Sigmoid colon (tissue), 7 donors: Measurements from ENCODE around the gene MRPL21. TPM values are rescaled to one million over a fixed set of nuclear protein-coding genes. Genes with fewer than 3 reads are reported as not detected.

ENCODE experiments used
- DNase-seq: peaks from one replicate; pipeline ENCODE4 v3.0.0-alpha.2; 2019
- H3K27ac ChIP-seq, 4 donors: fragments of 200-600 bp; sonication (generic); one replicate each; pipeline ENCODE4 v1.5.1; 2016 to 2019; ENCODE audit warnings: mild to moderate bottlenecking in 1 of 4
- H3K27me3 ChIP-seq, 3 donors: fragments of 200-600 bp; sonication (generic); one replicate each; pipeline ENCODE4 v1.5.1; 2019; ENCODE audit warnings: mild to moderate bottlenecking in 1 of 3
- H3K36me3 ChIP-seq, 4 donors: fragments of 200-600 bp; sonication (generic); one replicate each; pipeline ENCODE4 v1.5.1; 2016 to 2019
- H3K4me1 ChIP-seq, 4 donors: fragments of 200-600 bp; sonication (generic); one replicate each; pipeline ENCODE4 v1.5.1; 2017 to 2019
- H3K4me3 ChIP-seq, 4 donors: fragments of 200-600 bp; sonication (generic); one replicate each; pipeline ENCODE4 v1.5.1; 2017 to 2019; ENCODE audit warnings: mild to moderate bottlenecking in 2 of 4, moderate library complexity in 1 of 4
- H3K9me3 ChIP-seq, 4 donors: fragments of 200-600 bp in 3 of 4; sonication (generic) in 3 of 4; one replicate each; pipeline versions ENCODE4 v1.5.1 to v1.6.1; 2013 to 2019
- EP300 ChIP-seq, 4 donors: sonication (generic); formaldehyde crosslinking; IDR thresholded peaks; one replicate each; pipeline ENCODE4 v1.6.1; 2017; ENCODE audit warnings: antibody characterized with exemption in 4 of 4
- POLR2A ChIP-seq, 2 donors: fragments of 450-650 bp; IDR thresholded peaks; one replicate each; pipeline ENCODE4 v1.6.1; 2016; ENCODE audit warnings: antibody characterized with exemption in 2 of 2, mild to moderate bottlenecking in 2 of 2, moderate library complexity in 2 of 2
- POLR2AphosphoS5 ChIP-seq, 4 donors: sonication (generic); formaldehyde crosslinking; IDR thresholded peaks; one replicate each; pipeline ENCODE4 v1.6.1; 2017; ENCODE audit warnings: antibody characterized with exemption in 4 of 4
- WGBS, 2 donors: extraction: QIAGEN DNeasy Blood & Tissue Kit; methylation state at CpG; one replicate each; pipeline ENCODE4 v1.1.7; 2013; 5-methylcytosine and 5-hydroxymethylcytosine counted together
- intact Hi-C: fragments of 100-400 bp; cut with DNase I; formaldehyde crosslinking; loops from one replicate; pipeline ENCODE4 v1.15.1; 2023
- polyA plus RNA-seq, 3 donors: library from polyadenylated mRNA; stranded (reverse); fragments of 200-250 nt; gene quantifications; one replicate each; pipeline ENCODE4 v1.2.3, GENCODE V29; 2013
- total RNA-seq, 4 donors: library from RNA; depleted of rRNA; stranded (reverse); fragments of >200 nt; gene quantifications; one replicate each; pipeline ENCODE4 v1.1.0, GENCODE V29; 2016
- TF ChIP-seq, protein P1 (sequence below), 4 experiments: fragments of 450-650 bp in 3 of 4; fragments of 200-600 bp in 1 of 4; IDR thresholded peaks; one replicate each; pipeline ENCODE4 v1.5.1; 2016 to 2019; ENCODE audit warnings: antibody characterized with exemption in 4 of 4, mild to moderate bottlenecking in 3 of 4, moderate library complexity in 2 of 4
- donor health status: healthy with polysubstance abuse.
- donor health status: Bipolar disorder and iron deficiency.
- donor health status: healthy.

The MRPL21 gene
- total and polyA plus RNA-seq, 7 donors, result 53.7 to 134 (median 99.1) TPM

GRCh38 chr11:68916439-68916838 is 12.8 kb upstream of the MRPL21 start:
- H3K9me3 ChIP-seq, result no peaks in the 10 kb centered on the region
- no peak overlapping the region for H3K27ac ChIP-seq
- peaks cover 20 to 100% (median 61%) of the 10 kb centered on the region in 4 donors for H3K36me3 ChIP-seq
- intact Hi-C loops, result no loop called here
- DNase-seq, result peak; percentile 53
- H3K4me1 ChIP-seq, result peaks cover 0 to 14% (median 4%) of the 10 kb centered on the region in 4 donors
- 92 to 95% methylated on average over 13 of the region's 13 CpGs for WGBS, 2 donors
- TF ChIP-seq POLR2AphosphoS5 (IDR thresholded peaks at IDR 0.05), result no peak
- TF ChIP-seq, protein P1, sequence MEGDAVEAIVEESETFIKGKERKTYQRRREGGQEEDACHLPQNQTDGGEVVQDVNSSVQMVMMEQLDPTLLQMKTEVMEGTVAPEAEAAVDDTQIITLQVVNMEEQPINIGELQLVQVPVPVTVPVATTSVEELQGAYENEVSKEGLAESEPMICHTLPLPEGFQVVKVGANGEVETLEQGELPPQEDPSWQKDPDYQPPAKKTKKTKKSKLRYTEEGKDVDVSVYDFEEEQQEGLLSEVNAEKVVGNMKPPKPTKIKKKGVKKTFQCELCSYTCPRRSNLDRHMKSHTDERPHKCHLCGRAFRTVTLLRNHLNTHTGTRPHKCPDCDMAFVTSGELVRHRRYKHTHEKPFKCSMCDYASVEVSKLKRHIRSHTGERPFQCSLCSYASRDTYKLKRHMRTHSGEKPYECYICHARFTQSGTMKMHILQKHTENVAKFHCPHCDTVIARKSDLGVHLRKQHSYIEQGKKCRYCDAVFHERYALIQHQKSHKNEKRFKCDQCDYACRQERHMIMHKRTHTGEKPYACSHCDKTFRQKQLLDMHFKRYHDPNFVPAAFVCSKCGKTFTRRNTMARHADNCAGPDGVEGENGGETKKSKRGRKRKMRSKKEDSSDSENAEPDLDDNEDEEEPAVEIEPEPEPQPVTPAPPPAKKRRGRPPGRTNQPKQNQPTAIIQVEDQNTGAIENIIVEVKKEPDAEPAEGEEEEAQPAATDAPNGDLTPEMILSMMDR (IDR thresholded peaks at IDR 0.05), result no peak
- no peak for TF ChIP-seq POLR2A (IDR thresholded peaks at IDR 0.05)
- no peak for TF ChIP-seq EP300 (IDR thresholded peaks at IDR 0.05)
- H3K4me3 ChIP-seq, result no peak overlapping the region
- H3K27me3 ChIP-seq, result no peaks in the 10 kb centered on the region

DNA sequence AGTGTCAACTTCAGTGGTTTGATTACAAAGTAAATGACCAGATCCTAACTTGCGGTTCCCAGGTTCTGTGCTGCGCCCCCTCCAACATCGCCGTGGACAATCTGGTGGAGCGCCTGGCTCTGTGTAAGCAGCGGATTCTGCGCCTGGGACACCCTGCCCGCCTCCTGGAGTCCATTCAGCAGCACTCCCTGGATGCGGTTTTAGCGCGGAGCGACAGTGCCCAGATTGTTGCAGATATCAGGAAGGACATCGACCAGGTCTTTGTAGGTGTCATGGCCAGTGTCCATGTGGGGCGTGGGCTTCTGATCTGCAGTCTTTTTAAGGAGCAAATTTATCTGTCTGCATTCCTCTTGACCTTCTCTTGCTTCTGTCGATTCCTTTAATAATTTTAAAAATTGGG is 11.1 kb upstream of the MRPL21 start:
- Histone ChIP-seq H3K4me3 (no peak overlapping the region), H3K36me3 (peaks cover 18 to 100% (median 71%) of the 10 kb centered on the region in 4 donors), H3K9me3 (no peaks in the 10 kb centered on the region), H3K27ac (no peak overlapping the region), H3K4me1 (peaks cover 0 to 1% (median 0%) of the 10 kb centered on the region in 4 donors), H3K27me3 (no peaks in the 10 kb centered on the region)
- intact Hi-C loops, result no loop called here
- TF ChIP-seq POLR2A (IDR thresholded peaks at IDR 0.05) (no peak), POLR2AphosphoS5 (IDR thresholded peaks at IDR 0.05) (no peak), EP300 (IDR thresholded peaks at IDR 0.05) (no peak)
- TF ChIP-seq, protein P1 (IDR thresholded peaks at IDR 0.05), result no peak
- WGBS, 2 donors, result 98% methylated on average over 15 of the region's 15 CpGs
- peak; percentile 44 for DNase-seq

DNA sequence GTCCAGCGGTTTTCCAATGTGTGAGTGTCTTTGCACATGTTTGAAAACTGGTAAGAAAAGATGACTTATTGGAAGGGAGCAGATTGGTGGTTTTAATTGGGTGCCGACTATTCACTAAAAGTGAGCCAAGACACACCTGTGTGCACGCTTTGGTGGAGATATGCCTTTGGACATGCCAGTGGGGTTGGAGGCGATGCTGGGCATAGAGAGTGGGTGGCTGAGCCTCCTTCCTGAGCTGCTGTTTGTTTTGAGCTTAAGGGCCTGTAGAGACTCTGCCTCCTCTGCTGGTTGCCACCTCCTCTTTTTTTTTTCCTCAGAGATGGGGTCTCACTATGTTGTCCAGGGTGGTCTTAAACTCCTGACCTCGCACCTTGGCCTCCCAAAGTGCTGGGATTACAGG is 9.6 kb upstream of the MRPL21 start:
- DNase-seq, result no peak
- TF ChIP-seq EP300 (IDR thresholded peaks at IDR 0.05) (no peak), POLR2A (IDR thresholded peaks at IDR 0.05) (no peak), POLR2AphosphoS5 (IDR thresholded peaks at IDR 0.05) (no peak)
- TF ChIP-seq, protein P1 (IDR thresholded peaks at IDR 0.05), result no peak
- H3K36me3 ChIP-seq, result peaks cover 25 to 100% (median 73%) of the 10 kb centered on the region in 4 donors

GRCh38 chr11:68912254-68912653 is 8.6 kb upstream of the MRPL21 start:
- Histone ChIP-seq H3K4me3 (no peak overlapping the region), H3K27ac (no peak overlapping the region), H3K36me3 (peaks cover 17 to 100% (median 75%) of the 10 kb centered on the region in 4 donors), H3K27me3 (no peaks in the 10 kb centered on the region), H3K9me3 (no peaks in the 10 kb centered on the region), H3K4me1 (no peaks in the 10 kb centered on the region)
- TF ChIP-seq EP300 (IDR thresholded peaks at IDR 0.05) (no peak), POLR2A (IDR thresholded peaks at IDR 0.05) (no peak), POLR2AphosphoS5 (IDR thresholded peaks at IDR 0.05) (no peak)
- TF ChIP-seq, protein P1 (IDR thresholded peaks at IDR 0.05), result no peak
- no peak for DNase-seq
- intact Hi-C loops, result no loop called here
- 88 to 99% methylated on average over 5 of the region's 5 CpGs for WGBS, 2 donors

More for the DNA sequence above, 9.6 kb upstream of the MRPL21 start:
- Histone ChIP-seq H3K4me1 (no peaks in the 10 kb centered on the region), H3K27me3 (no peaks in the 10 kb centered on the region), H3K27ac (no peak overlapping the region), H3K4me3 (no peak overlapping the region), H3K9me3 (no peaks in the 10 kb centered on the region)
- WGBS, 2 donors, result 93% methylated on average over 5 of the region's 5 CpGs
- intact Hi-C loops, result no loop called here

- no peaks in the 10 kb centered on the region for H3K9me3 ChIP-seq
- DNase-seq, result peak; percentile 22
- 95 to 96% methylated on average over 16 of the region's 16 CpGs for WGBS, 2 donors
- TF ChIP-seq POLR2A (IDR thresholded peaks at IDR 0.05) (no peak), EP300 (IDR thresholded peaks at IDR 0.05) (no peak), POLR2AphosphoS5 (IDR thresholded peaks at IDR 0.05) (no peak)
- TF ChIP-seq, protein P1 (IDR thresholded peaks at IDR 0.05), result no peak
- no peak overlapping the region for H3K27ac ChIP-seq
- no peaks in the 10 kb centered on the region for H3K4me1 ChIP-seq
- H3K4me3 ChIP-seq, result no peak overlapping the region
- no peaks in the 10 kb centered on the region for H3K27me3 ChIP-seq
- intact Hi-C loops, result no loop called here
- H3K36me3 ChIP-seq, result peaks cover 14 to 100% (median 79%) of the 10 kb centered on the region in 4 donors
These were observed 8.1 kb upstream of the MRPL21 start for GRCh38 chr11:68911731-68912130.
